AG04449 (cell line): ENCODE results near the gene MEMO1.

Experiments used
- CTCF ChIA-PET: fragments of 350-600 bp; formaldehyde crosslinking; extraction: SDS; loops from one replicate; lab custom pipeline; 2021; ENCODE audit warnings: antibody characterized with exemption; lab: Yijun Ruan, JAX
- POLR2A ChIA-PET: fragments of 400-600, 350-600 bp; formaldehyde crosslinking; extraction: SDS; loops from one replicate; lab custom pipeline; 2020; ENCODE audit warnings: antibody characterized with exemption, inconsistent platforms; lab: Yijun Ruan, JAX
- DNase-seq: peaks from one replicate; pipeline ENCODE4 v3.0.0-alpha.2; 2010; ENCODE audit warnings: low read depth, low spot score
- H3K4me3 ChIP-seq: 2 replicates; pipeline ENCODE4 v1.5.1; 2011; ENCODE audit warnings: low read depth, mild to moderate bottlenecking, control low read depth, low read length
- TF ChIP-seq, protein P1 (sequence below): IDR thresholded peaks from one replicate; pipeline ENCODE4 v1.5.1; 2011; ENCODE audit warnings: mild to moderate bottlenecking, moderate library complexity, low read length, control low read depth, inconsistent platforms; ENCODE audit not compliant: insufficient read depth; ENCODE audit errors: missing control alignments

The MEMO1 gene

DNA sequence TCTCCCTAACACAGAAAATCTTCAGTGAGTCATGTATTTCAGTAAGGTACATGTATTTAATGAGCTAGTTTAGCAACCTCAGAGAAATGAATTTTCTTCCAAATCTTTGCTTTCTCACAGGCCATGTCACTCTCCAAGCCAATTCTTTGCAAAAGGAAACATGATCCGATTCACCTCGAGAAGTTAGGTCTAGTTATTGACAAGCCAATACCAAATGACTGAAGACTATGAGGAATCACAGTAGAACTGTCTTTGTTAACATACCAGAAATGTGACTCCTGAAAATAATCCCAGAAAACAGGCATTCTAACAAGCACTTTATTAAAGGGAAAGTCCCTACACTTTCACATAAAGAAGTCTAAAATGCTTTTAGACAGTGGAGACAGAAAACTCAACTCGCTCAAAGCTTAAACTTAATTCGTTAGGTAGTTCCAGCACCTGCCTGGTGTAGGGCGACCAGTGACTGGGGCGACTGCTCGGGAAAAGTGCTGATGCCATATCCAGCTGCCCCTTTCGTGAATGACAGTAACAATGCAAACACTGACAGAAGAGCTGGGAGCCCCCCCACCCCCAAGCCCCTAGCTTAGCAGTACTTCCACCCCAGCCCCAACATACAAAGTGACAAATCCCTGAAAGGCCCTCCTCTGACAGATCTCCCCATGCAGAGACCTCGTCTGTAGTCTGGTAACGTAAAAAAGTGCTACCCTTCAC lies 1.8 kb downstream of the MEMO1 start:
- H3K4me3 ChIP-seq = peak overlapping the region; percentile 81
- no peak for DNase-seq
- TF ChIP-seq, protein P1, sequence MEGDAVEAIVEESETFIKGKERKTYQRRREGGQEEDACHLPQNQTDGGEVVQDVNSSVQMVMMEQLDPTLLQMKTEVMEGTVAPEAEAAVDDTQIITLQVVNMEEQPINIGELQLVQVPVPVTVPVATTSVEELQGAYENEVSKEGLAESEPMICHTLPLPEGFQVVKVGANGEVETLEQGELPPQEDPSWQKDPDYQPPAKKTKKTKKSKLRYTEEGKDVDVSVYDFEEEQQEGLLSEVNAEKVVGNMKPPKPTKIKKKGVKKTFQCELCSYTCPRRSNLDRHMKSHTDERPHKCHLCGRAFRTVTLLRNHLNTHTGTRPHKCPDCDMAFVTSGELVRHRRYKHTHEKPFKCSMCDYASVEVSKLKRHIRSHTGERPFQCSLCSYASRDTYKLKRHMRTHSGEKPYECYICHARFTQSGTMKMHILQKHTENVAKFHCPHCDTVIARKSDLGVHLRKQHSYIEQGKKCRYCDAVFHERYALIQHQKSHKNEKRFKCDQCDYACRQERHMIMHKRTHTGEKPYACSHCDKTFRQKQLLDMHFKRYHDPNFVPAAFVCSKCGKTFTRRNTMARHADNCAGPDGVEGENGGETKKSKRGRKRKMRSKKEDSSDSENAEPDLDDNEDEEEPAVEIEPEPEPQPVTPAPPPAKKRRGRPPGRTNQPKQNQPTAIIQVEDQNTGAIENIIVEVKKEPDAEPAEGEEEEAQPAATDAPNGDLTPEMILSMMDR = no peak
- ChIA-PET CTCF (interaction anchor here (1.0 kb wide), 1 partner anchor 11 kb away, joined by 3 read pairs; no protein-coding TSS in a partner anchor), POLR2A (interaction anchor here (1.5 kb wide), 1 partner anchor 31 kb away, joined by 3 read pairs; the partner anchor contains the start of gene DPY30)

DNA sequence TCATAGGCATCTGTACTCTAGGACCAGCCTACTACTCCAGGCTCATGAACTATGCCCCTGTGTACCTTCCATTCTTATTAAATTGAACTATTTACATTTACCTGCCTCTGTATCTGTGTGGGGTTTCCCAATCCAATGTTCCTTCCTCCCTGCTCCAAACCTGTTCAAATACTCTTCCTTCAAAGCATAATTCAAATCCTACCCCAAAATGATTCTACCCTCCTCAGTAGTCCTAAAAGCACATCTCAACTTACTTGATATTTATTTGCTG lies 3.8 kb downstream of the MEMO1 start:
- POLR2A ChIA-PET = no interaction called here
- DNase-seq = no peak
- CTCF ChIA-PET = interaction anchor here (1.6 kb wide), 1 partner anchor 9 kb away, joined by 4 read pairs; no protein-coding TSS in a partner anchor
- TF ChIP-seq, protein P1 = no peak
- no peak overlapping the region for H3K4me3 ChIP-seq

DNA sequence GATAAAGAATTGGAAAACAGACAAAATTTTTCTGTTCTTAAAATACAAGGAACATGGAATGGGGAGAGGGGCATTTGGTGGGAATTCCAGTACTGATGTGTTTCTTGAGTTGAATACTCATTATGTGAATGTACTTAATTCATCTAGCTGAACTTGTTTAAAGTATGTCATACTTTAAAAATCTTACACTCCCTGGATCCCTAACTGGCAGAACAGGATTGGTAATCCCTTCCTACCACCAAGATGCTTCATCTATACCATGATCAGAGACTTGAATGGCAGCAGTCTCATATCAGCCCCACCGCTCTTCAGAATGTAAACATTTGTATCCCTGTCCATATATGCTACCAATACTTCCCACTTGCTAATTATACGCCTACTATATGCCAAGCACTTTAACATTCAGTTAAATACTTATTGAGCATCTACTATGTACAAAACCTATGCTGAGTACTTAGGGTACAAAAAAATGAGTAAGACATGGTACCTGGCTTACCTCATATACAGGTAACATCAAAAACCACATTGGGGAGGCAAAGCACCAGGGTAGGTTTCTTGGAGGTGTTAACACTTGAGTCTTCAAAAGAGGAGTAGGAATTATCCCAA lies 5.3 kb downstream of the MEMO1 start:
- CTCF ChIA-PET = no interaction called here

GRCh38 chr2:32003791-32004190 lies 7.0 kb downstream of the MEMO1 start:
- no peak for DNase-seq
- ChIA-PET POLR2A (no interaction called here), CTCF (interaction anchor here (0.9 kb wide), 1 partner anchor 59 kb away, joined by 3 read pairs; no protein-coding TSS in a partner anchor)
- TF ChIP-seq, protein P1 = no peak
- H3K4me3 ChIP-seq = no peak overlapping the region

More for the DNA sequence above, 5.3 kb downstream of the MEMO1 start:
- no peak for DNase-seq
- TF ChIP-seq, protein P1 = no peak
- POLR2A ChIA-PET = no interaction called here
- no peak overlapping the region for H3K4me3 ChIP-seq

DNA sequence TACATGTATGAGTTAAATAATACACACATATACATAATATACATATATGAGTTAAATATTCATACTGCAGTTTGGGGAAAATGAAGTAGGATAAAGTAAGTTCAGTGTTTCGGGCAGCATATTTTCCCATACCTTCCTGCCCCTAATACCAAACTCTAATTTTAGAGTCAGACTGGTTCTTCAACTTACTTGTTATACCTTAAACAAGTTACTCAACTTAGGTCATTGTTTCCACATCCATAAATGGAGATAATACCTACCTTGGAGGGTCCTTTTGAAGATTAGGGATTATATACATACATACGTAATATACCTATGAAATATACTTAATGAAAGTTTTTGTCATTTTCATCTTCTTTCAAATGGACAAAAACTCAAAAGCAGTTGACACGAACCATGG lies 8.4 kb downstream of the MEMO1 start:
- TF ChIP-seq, protein P1 = no peak
- ChIA-PET POLR2A (no interaction called here), CTCF (no interaction called here)
- DNase-seq = no peak
- H3K4me3 ChIP-seq = no peak overlapping the region

- H3K4me3 ChIP-seq = no peak overlapping the region
- ChIA-PET POLR2A (interaction anchor here (0.7 kb wide), 1 partner anchor 61 kb away, joined by 4 read pairs; no protein-coding TSS in a partner anchor), CTCF (interaction anchor here (1.5 kb wide), 1 partner anchor 8 kb away, joined by 4 read pairs; no protein-coding TSS in a partner anchor)
- TF ChIP-seq, protein P1 = no peak
- DNase-seq = no peak
Measured at GRCh38 chr2:31999438-31999837, 11.4 kb downstream of the MEMO1 start.
